Common myeloid progenitor, CD34-positive (primary cell): ENCODE results near the gene SLC48A1.

Source experiments
- CTCF ChIA-PET: fragments of 350-600 bp; sonication (Branson Sonifier 250); formaldehyde crosslinking; loops from one replicate; lab custom pipeline; 2021; ENCODE audit warnings: antibody characterized with exemption; lab: Charles Lee
- POLR2A ChIA-PET: fragments of 350-600 bp; sonication (Branson Sonifier 250); formaldehyde crosslinking; loops from one replicate; lab custom pipeline; 2021; ENCODE audit warnings: antibody characterized with exemption; lab: Charles Lee
- DNase-seq, 3 donors: peaks; one replicate each; pipeline versions ENCODE4 v3.0.0 to v3.0.0-alpha.2; 2013
- H3K27ac ChIP-seq, 2 experiments: 1 replicate in 1 of 2; 2 replicates in 1 of 2; pipeline ENCODE4 v1.7.0; 2013; ENCODE audit warnings: inconsistent platforms in 2 of 2, low read length in 2 of 2, mild to moderate bottlenecking in 2 of 2, low read depth in 1 of 2, moderate library complexity in 1 of 2; ENCODE audit not compliant: severe bottlenecking in 2 of 2, insufficient read depth in 1 of 2, poor library complexity in 1 of 2
- H3K27me3 ChIP-seq, 5 experiments: replicated peaks in 2 of 5; 1 replicate in 3 of 5; 2 replicates in 2 of 5; pipeline versions ENCODE4 v1.6.1 to v1.7.0; 2013; ENCODE audit warnings: low read length in 4 of 5, mild to moderate bottlenecking in 2 of 5, moderate library complexity in 2 of 5, inconsistent platforms in 1 of 5; ENCODE audit not compliant: insufficient read depth in 5 of 5, control insufficient read depth in 4 of 5
- H3K36me3 ChIP-seq, 4 experiments: 1 replicate in 2 of 4; 2 replicates in 2 of 4; pipeline versions ENCODE4 v1.6.1 to v1.7.0; 2013; ENCODE audit warnings: low read length in 3 of 4, control low read depth in 1 of 4, mild to moderate bottlenecking in 1 of 4; ENCODE audit not compliant: control insufficient read depth in 4 of 4, insufficient read depth in 4 of 4
- H3K4me1 ChIP-seq, 4 experiments: 1 replicate in 3 of 4; 2 replicates in 1 of 4; pipeline versions ENCODE4 v1.6.1 to v1.7.1; 2013; ENCODE audit warnings: low read length in 3 of 4, mild to moderate bottlenecking in 3 of 4, control low read depth in 1 of 4, inconsistent platforms in 1 of 4, moderate library complexity in 1 of 4; ENCODE audit not compliant: control insufficient read depth in 4 of 4, insufficient read depth in 4 of 4; ENCODE audit errors: control extremely low read depth in 1 of 4
- H3K4me3 ChIP-seq, 7 experiments: 1 replicate in 4 of 7; 2 replicates in 3 of 7; pipeline versions ENCODE4 v1.5.1 to v1.7.0; 2013; ENCODE audit warnings: mild to moderate bottlenecking in 7 of 7, low read length in 6 of 7, moderate library complexity in 6 of 7, inconsistent platforms in 2 of 7, low read depth in 2 of 7, control low read depth in 1 of 7; ENCODE audit not compliant: insufficient read depth in 4 of 7, control insufficient read depth in 1 of 7; ENCODE audit errors: extremely low read depth in 1 of 7
- H3K9me3 ChIP-seq, 5 experiments: 1 replicate in 4 of 5; 2 replicates in 1 of 5; pipeline versions ENCODE4 v1.6.1 to v1.7.1; 2013; ENCODE audit warnings: low read length in 4 of 5, mild to moderate bottlenecking in 2 of 5, inconsistent platforms in 1 of 5, low read depth in 1 of 5, moderate library complexity in 1 of 5; ENCODE audit not compliant: control insufficient read depth in 4 of 5, insufficient read depth in 2 of 5; ENCODE audit errors: control extremely low read depth in 1 of 5
- WGBS: methylation state at CpG from one replicate; pipeline ENCODE4 v1.1.5; 2013; ENCODE audit not compliant: insufficient coverage; 5-methylcytosine and 5-hydroxymethylcytosine counted together

Gene SLC48A1

DNA sequence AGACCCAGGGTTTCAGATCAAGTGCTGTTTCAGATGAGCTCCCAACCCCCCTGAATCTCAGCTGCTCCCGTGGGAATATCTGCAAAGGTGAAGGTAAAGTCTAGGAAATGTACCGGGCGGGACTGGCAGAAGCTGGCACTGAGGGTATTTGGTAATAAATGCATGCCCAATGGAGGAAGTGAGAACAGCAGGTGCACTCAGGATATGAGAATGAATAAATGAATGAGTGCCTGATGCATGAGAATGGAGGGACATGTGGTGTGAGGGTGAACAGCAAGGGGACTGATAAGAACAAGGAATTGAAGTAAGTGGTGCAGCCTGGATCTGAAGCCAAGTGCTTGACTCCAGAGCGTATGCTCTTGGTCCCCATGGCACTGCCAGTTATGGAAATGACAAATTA lies 25.9 kb upstream of the SLC48A1 start:
- H3K36me3 ChIP-seq: peaks cover 0 to 56% (median 2%) of the 10 kb centered on the region in 4 experiments
- H3K4me3 ChIP-seq: no peak overlapping the region
- CTCF ChIA-PET: interaction anchor here (9.1 to 35.4 kb wide), 3 partner anchors 10 to 32 kb away, joined by 84 to 1109 read pairs (median 354); partner anchors contain the start of genes RAPGEF3 and SLC48A1
- H3K27ac ChIP-seq: no peak overlapping the region
- WGBS: 83% methylated on average over 4 of the region's 4 CpGs
- POLR2A ChIA-PET: no interaction called here
- DNase-seq: no peak
- no peaks in the 10 kb centered on the region for H3K27me3 ChIP-seq
- peaks cover 0 to 7% (median 0%) of the 10 kb centered on the region in 4 experiments for H3K4me1 ChIP-seq
- H3K9me3 ChIP-seq: no peaks in the 10 kb centered on the region

DNA sequence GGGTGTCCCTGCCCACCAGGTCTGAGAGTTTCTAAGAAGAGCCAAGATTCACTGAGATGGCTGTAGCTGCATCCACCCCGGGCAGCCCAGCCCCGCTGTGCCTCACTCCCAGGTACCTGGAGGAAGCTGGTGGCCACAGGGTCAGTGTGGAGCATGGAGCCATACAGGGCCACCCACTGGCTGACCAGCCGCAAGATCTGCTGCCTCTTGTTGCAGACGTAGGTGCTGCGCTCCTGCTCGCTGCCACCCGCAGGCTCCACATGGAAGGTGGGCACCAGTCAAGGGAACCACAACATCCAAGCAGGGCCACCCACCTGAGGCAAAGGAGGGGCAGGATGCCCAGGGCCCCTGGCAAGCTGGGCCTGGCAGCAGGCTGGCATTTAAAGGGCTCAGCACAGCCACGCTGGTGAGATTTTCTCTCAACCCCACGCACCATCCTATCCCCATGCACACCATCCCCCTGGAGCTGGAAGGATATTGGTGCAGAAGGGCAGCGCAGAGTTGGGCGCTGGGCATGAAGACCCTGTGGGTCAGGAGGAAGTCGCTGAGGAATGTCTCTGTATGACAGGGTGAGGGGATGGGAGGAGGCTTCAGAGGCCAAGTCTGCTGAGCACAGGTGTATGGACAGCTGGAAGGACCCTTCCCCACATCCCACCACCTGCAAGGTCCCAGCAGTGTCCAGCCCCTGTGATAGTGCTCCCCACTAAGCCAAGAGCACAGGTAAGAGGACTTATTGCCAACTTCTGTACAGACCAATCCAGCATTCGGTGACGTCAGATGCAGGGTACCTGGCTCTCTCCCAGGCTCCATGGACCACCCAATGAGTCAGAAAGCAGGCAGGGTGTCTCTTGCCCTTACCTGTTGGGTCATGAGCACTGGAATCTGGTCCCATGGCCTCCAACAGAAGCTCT lies 25.2 kb upstream of the SLC48A1 start:
- 97% methylated on average over 11 of the region's 14 CpGs for WGBS
- H3K4me1 ChIP-seq: peaks cover 0 to 3% (median 0%) of the 10 kb centered on the region in 4 experiments
- no peaks in the 10 kb centered on the region for H3K9me3 ChIP-seq
- ChIA-PET CTCF (interaction anchor here (9.1 to 35.4 kb wide), 3 partner anchors 9 to 31 kb away, joined by 84 to 1109 read pairs (median 354); partner anchors contain the start of genes RAPGEF3 and SLC48A1), POLR2A (no interaction called here)
- no peaks in the 10 kb centered on the region for H3K27me3 ChIP-seq
- no peak for DNase-seq
- H3K36me3 ChIP-seq: peaks cover 0 to 56% (median 2%) of the 10 kb centered on the region in 4 experiments
- no peak overlapping the region for H3K27ac ChIP-seq
- no peak overlapping the region for H3K4me3 ChIP-seq

DNA sequence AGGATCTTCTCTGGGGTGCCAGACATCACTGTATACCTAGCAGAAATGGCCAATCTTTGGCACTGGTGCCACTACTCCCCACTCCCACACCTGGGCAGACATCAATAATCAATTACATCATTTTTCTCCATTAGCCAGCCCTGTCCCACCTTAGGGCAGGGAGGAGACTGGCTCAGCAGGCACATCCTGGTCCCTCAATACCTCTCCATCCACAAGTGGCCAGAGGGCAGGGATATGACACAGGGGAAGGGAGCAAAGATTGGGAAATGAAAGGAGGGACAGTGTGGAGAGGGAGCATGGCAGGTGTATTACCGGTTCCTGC lies 24.6 kb upstream of the SLC48A1 start:
- ChIA-PET POLR2A (no interaction called here), CTCF (interaction anchor here (9.1 to 35.4 kb wide), 3 partner anchors 8 to 30 kb away, joined by 84 to 1109 read pairs (median 354); partner anchors contain the start of genes RAPGEF3 and SLC48A1)
- DNase-seq: no peak
- 100% methylated on average over 1 of the region's 1 CpG for WGBS
- H3K4me1 ChIP-seq: peaks cover 0 to 6% (median 3%) of the 10 kb centered on the region in 4 experiments
- no peak overlapping the region for H3K4me3 ChIP-seq
- no peaks in the 10 kb centered on the region for H3K27me3 ChIP-seq
- H3K36me3 ChIP-seq: peaks cover 0 to 56% (median 2%) of the 10 kb centered on the region in 4 experiments
- no peaks in the 10 kb centered on the region for H3K9me3 ChIP-seq
- H3K27ac ChIP-seq: no peak overlapping the region

DNA sequence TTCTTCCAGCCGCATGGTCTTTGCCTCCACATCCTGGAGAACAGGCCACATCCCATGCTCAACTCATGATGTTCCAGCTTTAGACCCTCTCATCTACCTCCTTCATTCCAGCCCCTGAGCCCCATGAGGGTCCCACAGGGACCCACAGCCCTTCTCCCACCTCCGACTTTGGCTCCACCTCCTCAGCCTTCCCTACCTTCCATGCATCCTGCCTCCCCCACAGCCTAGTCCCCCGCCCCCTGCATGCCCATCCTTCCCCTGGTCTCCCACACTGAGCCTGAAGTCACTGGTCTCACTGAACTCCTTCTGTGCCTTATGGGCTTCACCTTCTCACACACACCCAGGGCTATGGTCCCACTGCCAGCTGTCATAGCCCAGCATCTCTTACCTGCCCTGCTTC lies 24.1 kb upstream of the SLC48A1 start:
- no peak overlapping the region for H3K27ac ChIP-seq
- H3K27me3 ChIP-seq: no peaks in the 10 kb centered on the region
- no peaks in the 10 kb centered on the region for H3K9me3 ChIP-seq
- H3K4me1 ChIP-seq: peaks cover 0 to 8% (median 7%) of the 10 kb centered on the region in 4 experiments
- no peak overlapping the region for H3K4me3 ChIP-seq
- ChIA-PET POLR2A (no interaction called here), CTCF (interaction anchor here (9.8 to 35.4 kb wide), 2 partner anchors 8 to 30 kb away, joined by 354 to 1109 read pairs; partner anchors contain the start of genes RAPGEF3 and SLC48A1)
- peaks cover 0 to 56% (median 2%) of the 10 kb centered on the region in 4 experiments for H3K36me3 ChIP-seq
- 100% methylated on average over 3 of the region's 3 CpGs for WGBS
- DNase-seq: no peak

DNA sequence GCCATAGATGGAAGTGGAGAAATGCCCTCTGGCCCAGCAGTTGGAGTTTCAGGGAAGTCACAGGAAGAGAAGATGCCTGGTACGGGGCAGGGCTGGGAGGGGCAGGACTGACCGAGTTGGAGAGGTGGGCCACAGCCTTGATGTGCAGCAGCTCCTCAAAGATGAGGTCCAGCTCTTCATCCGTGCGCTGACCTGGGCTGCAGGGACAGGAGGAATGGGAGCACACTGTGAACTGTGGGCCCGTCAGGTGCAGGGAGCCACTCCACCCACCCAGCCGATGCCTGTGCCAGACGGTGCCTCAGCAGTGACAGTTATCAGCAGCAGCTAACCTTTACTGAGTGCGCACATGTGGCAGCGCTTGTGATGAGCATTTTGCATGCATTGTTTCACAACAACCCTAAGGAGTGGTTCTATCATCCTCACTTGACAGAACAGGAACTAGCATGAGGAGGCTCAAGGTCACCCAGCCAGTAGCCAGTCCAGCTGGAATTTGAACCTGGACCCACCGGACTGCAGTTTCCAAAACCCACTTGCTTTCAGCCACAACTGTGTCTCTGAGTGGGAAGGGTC lies 22.7 kb upstream of the SLC48A1 start:
- no peak for DNase-seq
- 97% methylated on average over 10 of the region's 10 CpGs for WGBS
- ChIA-PET CTCF (interaction anchor here (0.8 to 35.4 kb wide), 3 partner anchors 6 to 33 kb away, joined by 4 to 1109 read pairs (median 354); partner anchors contain the start of gene SLC48A1), POLR2A (no interaction called here)
- H3K4me1 ChIP-seq: peaks cover 0 to 12% (median 9%) of the 10 kb centered on the region in 4 experiments
- H3K4me3 ChIP-seq: no peak overlapping the region
- H3K9me3 ChIP-seq: no peaks in the 10 kb centered on the region
- H3K36me3 ChIP-seq: peaks cover 0 to 61% (median 2%) of the 10 kb centered on the region in 4 experiments
- no peak overlapping the region for H3K27ac ChIP-seq
- no peaks in the 10 kb centered on the region for H3K27me3 ChIP-seq

DNA sequence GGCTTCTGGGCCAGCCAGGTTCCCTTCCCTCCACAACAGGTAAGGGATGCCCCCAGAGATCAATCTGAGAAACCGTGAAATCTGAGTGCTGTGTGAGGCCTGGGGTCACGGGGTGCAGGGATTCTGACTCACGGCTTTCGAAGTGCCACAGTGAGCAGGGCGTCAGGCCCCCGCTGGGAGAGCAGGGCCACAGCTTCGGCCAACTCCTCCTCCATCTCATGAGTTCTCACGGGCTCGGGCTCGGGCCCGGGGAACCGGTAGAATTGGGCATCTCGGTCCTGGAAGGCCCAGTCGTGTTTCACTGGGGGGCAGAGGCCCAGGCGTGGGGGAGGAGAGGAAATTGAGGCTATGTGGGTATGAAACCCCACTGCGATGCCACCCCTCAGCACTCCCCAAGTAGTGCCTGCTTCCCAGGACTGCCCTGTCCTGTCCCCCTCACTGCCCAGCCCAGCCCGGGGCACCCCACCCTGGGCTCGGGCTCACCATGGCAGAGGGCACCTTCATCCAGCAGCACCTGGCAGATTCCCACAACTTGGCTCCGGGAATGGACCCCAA lies 22.0 kb upstream of the SLC48A1 start:
- no peak for DNase-seq
- no peak overlapping the region for H3K27ac ChIP-seq
- H3K36me3 ChIP-seq: peaks cover 0 to 56% (median 2%) of the 10 kb centered on the region in 4 experiments
- H3K4me3 ChIP-seq: no peak overlapping the region
- H3K4me1 ChIP-seq: peaks cover 0 to 17% (median 9%) of the 10 kb centered on the region in 4 experiments
- over 99% methylated on average over 13 of the region's 19 CpGs for WGBS
- POLR2A ChIA-PET: no interaction called here
- CTCF ChIA-PET: interaction anchor here (1.4 to 35.4 kb wide), 3 partner anchors 7 to 43 kb away, joined by 3 to 1109 read pairs (median 354); partner anchors contain the start of gene SLC48A1
- no peaks in the 10 kb centered on the region for H3K27me3 ChIP-seq
- H3K9me3 ChIP-seq: no peaks in the 10 kb centered on the region
